HCT116 (cell line): ENCODE results near the gene RIT2.

Experiments
- CBX3 ChIP-seq: IDR thresholded peaks from 2 replicates; pipeline ENCODE4 v1.6.1; 2012; ENCODE audit warnings: low read depth
- ELF1 ChIP-seq: IDR thresholded peaks from 2 replicates; pipeline ENCODE4 v1.6.1; 2012; ENCODE audit warnings: low read depth, borderline replicate concordance
- EZH2phosphoT487 ChIP-seq: fragments of 200-600 bp; IDR thresholded peaks from 2 replicates; pipeline ENCODE4 v1.6.1; 2018; ENCODE audit warnings: antibody characterized with exemption, borderline replicate concordance
- POLR2AphosphoS5 ChIP-seq: IDR thresholded peaks from 2 replicates; pipeline ENCODE4 v1.6.1; 2011; ENCODE audit warnings: mild to moderate bottlenecking, low read depth, low read length, moderate library complexity
- RAD21 ChIP-seq: IDR thresholded peaks from 2 replicates; pipeline ENCODE4 v1.6.1; 2012; ENCODE audit warnings: low read depth, mild to moderate bottlenecking
- SP1 ChIP-seq: IDR thresholded peaks from 2 replicates; pipeline ENCODE4 v1.6.1; 2012; ENCODE audit warnings: low read depth
- TF ChIP-seq, protein P1 (sequence below): IDR thresholded peaks from 2 replicates; pipeline ENCODE4 v1.6.1; 2012; ENCODE audit warnings: low read depth
- TF ChIP-seq, protein P2 (sequence below), 3 experiments: fragments of 200-600 bp in 1 of 3; sonication (generic) in 1 of 3; IDR thresholded peaks in 2 of 3; conservative IDR thresholded peaks in 1 of 3; 2 replicates each; pipeline ENCODE4 v1.5.1; 2012 to 2017; ENCODE audit warnings: low read depth in 2 of 3, low read length in 2 of 3, antibody characterized with exemption in 1 of 3, borderline replicate concordance in 1 of 3, control low read depth in 1 of 3, mild to moderate bottlenecking in 1 of 3, mixed read lengths in 1 of 3, mixed run types in 1 of 3, moderate library complexity in 1 of 3; ENCODE audit not compliant: insufficient read depth in 1 of 3
- TF ChIP-seq, protein P3 (sequence below): IDR thresholded peaks from 2 replicates; pipeline ENCODE4 v1.6.1; 2012

DNA sequence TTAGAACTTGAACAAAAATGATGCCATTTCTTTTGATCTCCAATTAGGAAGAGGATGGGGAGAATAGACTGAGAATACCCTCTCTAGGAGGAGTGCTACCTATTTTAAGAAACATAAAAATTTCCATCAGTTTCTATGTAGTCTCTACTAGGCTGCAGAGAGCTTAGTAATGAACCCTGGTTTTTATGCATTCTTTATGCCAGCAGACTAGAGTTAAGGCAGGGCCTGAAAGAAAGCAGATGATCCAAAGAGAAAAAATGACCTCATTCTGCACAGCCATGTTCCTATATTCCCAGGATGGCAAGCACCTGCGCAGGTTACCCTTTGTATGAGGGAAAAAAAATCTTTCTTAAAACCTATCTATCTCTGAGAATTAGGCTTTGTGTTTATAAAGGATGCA, 254.9 kb downstream of the RIT2 start:
- TF ChIP-seq, protein P1, sequence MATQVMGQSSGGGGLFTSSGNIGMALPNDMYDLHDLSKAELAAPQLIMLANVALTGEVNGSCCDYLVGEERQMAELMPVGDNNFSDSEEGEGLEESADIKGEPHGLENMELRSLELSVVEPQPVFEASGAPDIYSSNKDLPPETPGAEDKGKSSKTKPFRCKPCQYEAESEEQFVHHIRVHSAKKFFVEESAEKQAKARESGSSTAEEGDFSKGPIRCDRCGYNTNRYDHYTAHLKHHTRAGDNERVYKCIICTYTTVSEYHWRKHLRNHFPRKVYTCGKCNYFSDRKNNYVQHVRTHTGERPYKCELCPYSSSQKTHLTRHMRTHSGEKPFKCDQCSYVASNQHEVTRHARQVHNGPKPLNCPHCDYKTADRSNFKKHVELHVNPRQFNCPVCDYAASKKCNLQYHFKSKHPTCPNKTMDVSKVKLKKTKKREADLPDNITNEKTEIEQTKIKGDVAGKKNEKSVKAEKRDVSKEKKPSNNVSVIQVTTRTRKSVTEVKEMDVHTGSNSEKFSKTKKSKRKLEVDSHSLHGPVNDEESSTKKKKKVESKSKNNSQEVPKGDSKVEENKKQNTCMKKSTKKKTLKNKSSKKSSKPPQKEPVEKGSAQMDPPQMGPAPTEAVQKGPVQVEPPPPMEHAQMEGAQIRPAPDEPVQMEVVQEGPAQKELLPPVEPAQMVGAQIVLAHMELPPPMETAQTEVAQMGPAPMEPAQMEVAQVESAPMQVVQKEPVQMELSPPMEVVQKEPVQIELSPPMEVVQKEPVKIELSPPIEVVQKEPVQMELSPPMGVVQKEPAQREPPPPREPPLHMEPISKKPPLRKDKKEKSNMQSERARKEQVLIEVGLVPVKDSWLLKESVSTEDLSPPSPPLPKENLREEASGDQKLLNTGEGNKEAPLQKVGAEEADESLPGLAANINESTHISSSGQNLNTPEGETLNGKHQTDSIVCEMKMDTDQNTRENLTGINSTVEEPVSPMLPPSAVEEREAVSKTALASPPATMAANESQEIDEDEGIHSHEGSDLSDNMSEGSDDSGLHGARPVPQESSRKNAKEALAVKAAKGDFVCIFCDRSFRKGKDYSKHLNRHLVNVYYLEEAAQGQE = no peak
- TF ChIP-seq, protein P2, sequence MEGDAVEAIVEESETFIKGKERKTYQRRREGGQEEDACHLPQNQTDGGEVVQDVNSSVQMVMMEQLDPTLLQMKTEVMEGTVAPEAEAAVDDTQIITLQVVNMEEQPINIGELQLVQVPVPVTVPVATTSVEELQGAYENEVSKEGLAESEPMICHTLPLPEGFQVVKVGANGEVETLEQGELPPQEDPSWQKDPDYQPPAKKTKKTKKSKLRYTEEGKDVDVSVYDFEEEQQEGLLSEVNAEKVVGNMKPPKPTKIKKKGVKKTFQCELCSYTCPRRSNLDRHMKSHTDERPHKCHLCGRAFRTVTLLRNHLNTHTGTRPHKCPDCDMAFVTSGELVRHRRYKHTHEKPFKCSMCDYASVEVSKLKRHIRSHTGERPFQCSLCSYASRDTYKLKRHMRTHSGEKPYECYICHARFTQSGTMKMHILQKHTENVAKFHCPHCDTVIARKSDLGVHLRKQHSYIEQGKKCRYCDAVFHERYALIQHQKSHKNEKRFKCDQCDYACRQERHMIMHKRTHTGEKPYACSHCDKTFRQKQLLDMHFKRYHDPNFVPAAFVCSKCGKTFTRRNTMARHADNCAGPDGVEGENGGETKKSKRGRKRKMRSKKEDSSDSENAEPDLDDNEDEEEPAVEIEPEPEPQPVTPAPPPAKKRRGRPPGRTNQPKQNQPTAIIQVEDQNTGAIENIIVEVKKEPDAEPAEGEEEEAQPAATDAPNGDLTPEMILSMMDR (IDR thresholded peaks at IDR 0.05 in 2 of 3, conservative IDR thresholded peaks at IDR 0.05 in 1 of 3; ENCODE audit: borderline replicate concordance in 1 of 3, insufficient read depth in 1 of 3, low read depth in 2 of 3, low read length in 2 of 3) = no peak
- TF ChIP-seq RAD21 = no peak
- no peak for TF ChIP-seq SP1
- no peak for TF ChIP-seq POLR2AphosphoS5
- TF ChIP-seq EZH2phosphoT487 = no peak
- TF ChIP-seq ELF1 = no peak
- TF ChIP-seq, protein P3, sequence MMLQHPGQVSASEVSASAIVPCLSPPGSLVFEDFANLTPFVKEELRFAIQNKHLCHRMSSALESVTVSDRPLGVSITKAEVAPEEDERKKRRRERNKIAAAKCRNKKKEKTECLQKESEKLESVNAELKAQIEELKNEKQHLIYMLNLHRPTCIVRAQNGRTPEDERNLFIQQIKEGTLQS = no peak
- no peak for TF ChIP-seq CBX3
